PC-3 (cell line): ENCODE measurements around the gene NSRP1. TPM values are rescaled to one million over a fixed set of nuclear protein-coding genes. Genes with fewer than 3 reads are reported as not detected.

Experiments used
- ATAC-seq: fragments of 200-7000 bp; cut with Tn5 transposase; 2 replicates; pipeline ENCODE4 v1.9.1; 2020; ENCODE audit warnings: mild to moderate bottlenecking, moderate library complexity
- BruUV-seq: library from RNA; stranded (reverse); fragments of 400-500 nt; replicated peaks from 2 replicates; lab custom pipeline; 2021; lab: Mats Ljungman, UMichigan
- CTCF ChIA-PET: fragments of 300-600 bp; sonication (Branson Sonifier 250); formaldehyde crosslinking; loops from one replicate; lab custom pipeline; 2022; ENCODE audit warnings: antibody characterized with exemption; lab: Charles Lee
- POLR2A ChIA-PET: fragments of 300-600 bp; sonication (Branson Sonifier 250); formaldehyde crosslinking; loops from one replicate; lab custom pipeline; 2022; ENCODE audit warnings: antibody characterized with exemption; ENCODE audit not compliant: unreplicated experiment; lab: Charles Lee
- DNase-seq: peaks from one replicate; pipeline ENCODE4 v3.0.0-alpha.2; 2015
- H2AFZ ChIP-seq: fragments of 300-600 bp; sonication (generic); 2 replicates; pipeline ENCODE4 v1.6.0; 2016; ENCODE audit warnings: antibody characterized with exemption, low read length
- H3F3A ChIP-seq: fragments of 300-600 bp; sonication (generic); one replicate; pipeline ENCODE4 v1.6.0; 2017; ENCODE audit warnings: antibody characterized with exemption, low read length, control low read depth, mild to moderate bottlenecking; ENCODE audit not compliant: unreplicated experiment
- H3K27ac ChIP-seq: fragments of 300-600 bp; sonication (generic); 2 replicates; pipeline ENCODE4 v1.5.1; 2016; ENCODE audit warnings: mild to moderate bottlenecking, low read length
- H3K27me3 ChIP-seq: fragments of 300-600 bp; sonication (generic); 2 replicates; pipeline ENCODE4 v1.6.1; 2016; ENCODE audit warnings: low read length, mixed read lengths
- H3K36me3 ChIP-seq: fragments of 300-600 bp; sonication (generic); 2 replicates; pipeline ENCODE4 v1.6.1; 2016; ENCODE audit warnings: low read depth, mixed run types, low read length, mixed read lengths
- H3K4me1 ChIP-seq: fragments of 300-600 bp; sonication (generic); 2 replicates; pipeline ENCODE4 v1.5.1; 2016; ENCODE audit warnings: low read length; ENCODE audit not compliant: insufficient read depth
- H3K4me2 ChIP-seq: fragments of 300-600 bp; sonication (generic); 2 replicates; pipeline ENCODE4 v1.6.0; 2016; ENCODE audit warnings: low read length
- H3K4me3 ChIP-seq: fragments of 300-600 bp; sonication (generic); 2 replicates; pipeline ENCODE4 v1.5.1; 2016; ENCODE audit warnings: mild to moderate bottlenecking, low read length, mixed read lengths
- H3K79me2 ChIP-seq: fragments of 300-600 bp; sonication (generic); 2 replicates; pipeline ENCODE4 v1.6.1; 2017; ENCODE audit warnings: low read length, mixed read lengths
- H3K9ac ChIP-seq: fragments of 300-600 bp; sonication (generic); 2 replicates; pipeline ENCODE4 v1.6.0; 2016; ENCODE audit warnings: mild to moderate bottlenecking, low read length
- H3K9me2 ChIP-seq: fragments of 300-600 bp; sonication (generic); replicated peaks from 2 replicates; pipeline ENCODE4 v1.6.1; 2016; ENCODE audit warnings: mixed run types, low read length, mixed read lengths
- H3K9me3 ChIP-seq: fragments of 300-600 bp; sonication (generic); 2 replicates; pipeline ENCODE4 v1.6.1; 2016; ENCODE audit warnings: low read length, mixed read lengths
- H4K20me1 ChIP-seq: fragments of 300-600 bp; sonication (generic); 2 replicates; pipeline ENCODE4 v1.6.1; 2016; ENCODE audit warnings: low read length, mixed read lengths
- EZH2 ChIP-seq: fragments of 300-600 bp; sonication (generic); IDR thresholded peaks from one replicate; pipeline ENCODE4 v1.6.1; 2017; ENCODE audit warnings: antibody characterized with exemption, mild to moderate bottlenecking, low read length; ENCODE audit not compliant: unreplicated experiment
- EZH2phosphoT487 ChIP-seq: fragments of 300-600 bp; sonication (generic); IDR thresholded peaks from 2 replicates; pipeline ENCODE4 v1.6.1; 2018; ENCODE audit warnings: mild to moderate bottlenecking, antibody characterized with exemption, low read length, borderline replicate concordance
- intact Hi-C: fragments of 100-400 bp; cut with micrococcal nuclease; formaldehyde crosslinking; loops from 2 replicates; pipeline ENCODE4 v1.9.0; 2023
- total RNA-seq: library from RNA; depleted of rRNA; stranded (reverse); fragments of >200 nt; gene quantifications from 2 replicates; pipeline ENCODE4 v1.2.3, GENCODE V29; 2014
- TF ChIP-seq, protein P1 (sequence below): fragments of 300-600 bp; sonication (generic); conservative IDR thresholded peaks from 2 replicates; pipeline ENCODE4 v1.5.1; 2017; ENCODE audit warnings: antibody characterized with exemption, low read depth, mild to moderate bottlenecking, low read length

NSRP1 gene
- total RNA-seq, 1 experiment from 2014 or later, result 6.4 TPM

DNA sequence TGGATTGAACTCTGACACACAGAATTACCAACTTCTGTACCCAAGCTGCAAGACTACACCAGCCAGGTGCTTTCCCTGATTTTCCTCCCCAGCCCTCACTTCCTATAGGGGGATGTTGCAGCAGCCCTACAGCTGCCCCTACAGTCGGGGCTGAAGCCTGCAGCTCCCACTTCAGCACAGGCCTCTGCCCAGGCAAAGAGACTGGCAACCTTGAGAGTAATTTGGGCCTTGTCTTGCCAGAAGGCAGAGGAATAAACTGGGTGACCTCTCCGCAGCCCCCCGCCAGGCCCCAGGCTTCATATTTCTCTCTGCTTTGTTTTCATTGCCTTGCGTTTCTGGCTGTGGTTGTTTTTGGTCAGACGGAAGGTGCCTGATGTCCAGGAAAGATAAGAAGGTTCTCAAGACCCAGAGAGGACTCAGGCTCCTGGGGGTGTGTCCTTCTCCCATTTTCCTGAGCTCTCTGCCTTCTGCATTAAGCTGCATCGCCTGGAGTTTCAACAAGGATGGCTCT lies 86.9 kb downstream of the NSRP1 start:
- Histone ChIP-seq H3K36me3 (no peaks in the 10 kb centered on the region), H4K20me1 (no peaks in the 10 kb centered on the region), H3K27ac (no peak overlapping the region), H3K9ac (no peak overlapping the region), H3K4me1 (no peaks in the 10 kb centered on the region), H3K9me3 (no peaks in the 10 kb centered on the region), H3F3A (no peaks in the 10 kb centered on the region), H3K79me2 (no peaks in the 10 kb centered on the region), H3K9me2 (no peaks in the 10 kb centered on the region), H2AFZ (no peak overlapping the region), H3K4me2 (no peak overlapping the region), H3K4me3 (no peak overlapping the region), H3K27me3 (no peaks in the 10 kb centered on the region)
- DNase-seq (no peak), ATAC-seq (no peak)
- TF ChIP-seq EZH2phosphoT487 (no peak), EZH2 (no peak)
- TF ChIP-seq, protein P1, sequence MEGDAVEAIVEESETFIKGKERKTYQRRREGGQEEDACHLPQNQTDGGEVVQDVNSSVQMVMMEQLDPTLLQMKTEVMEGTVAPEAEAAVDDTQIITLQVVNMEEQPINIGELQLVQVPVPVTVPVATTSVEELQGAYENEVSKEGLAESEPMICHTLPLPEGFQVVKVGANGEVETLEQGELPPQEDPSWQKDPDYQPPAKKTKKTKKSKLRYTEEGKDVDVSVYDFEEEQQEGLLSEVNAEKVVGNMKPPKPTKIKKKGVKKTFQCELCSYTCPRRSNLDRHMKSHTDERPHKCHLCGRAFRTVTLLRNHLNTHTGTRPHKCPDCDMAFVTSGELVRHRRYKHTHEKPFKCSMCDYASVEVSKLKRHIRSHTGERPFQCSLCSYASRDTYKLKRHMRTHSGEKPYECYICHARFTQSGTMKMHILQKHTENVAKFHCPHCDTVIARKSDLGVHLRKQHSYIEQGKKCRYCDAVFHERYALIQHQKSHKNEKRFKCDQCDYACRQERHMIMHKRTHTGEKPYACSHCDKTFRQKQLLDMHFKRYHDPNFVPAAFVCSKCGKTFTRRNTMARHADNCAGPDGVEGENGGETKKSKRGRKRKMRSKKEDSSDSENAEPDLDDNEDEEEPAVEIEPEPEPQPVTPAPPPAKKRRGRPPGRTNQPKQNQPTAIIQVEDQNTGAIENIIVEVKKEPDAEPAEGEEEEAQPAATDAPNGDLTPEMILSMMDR, result no peak
- intact Hi-C loops, result no loop called here
- ChIA-PET CTCF (interaction anchor here (1.0 kb wide), 1 partner anchor 110 kb away, joined by 3 read pairs; no protein-coding TSS in a partner anchor), POLR2A (no interaction called here)
- no TSS peak for BruUV-seq

DNA sequence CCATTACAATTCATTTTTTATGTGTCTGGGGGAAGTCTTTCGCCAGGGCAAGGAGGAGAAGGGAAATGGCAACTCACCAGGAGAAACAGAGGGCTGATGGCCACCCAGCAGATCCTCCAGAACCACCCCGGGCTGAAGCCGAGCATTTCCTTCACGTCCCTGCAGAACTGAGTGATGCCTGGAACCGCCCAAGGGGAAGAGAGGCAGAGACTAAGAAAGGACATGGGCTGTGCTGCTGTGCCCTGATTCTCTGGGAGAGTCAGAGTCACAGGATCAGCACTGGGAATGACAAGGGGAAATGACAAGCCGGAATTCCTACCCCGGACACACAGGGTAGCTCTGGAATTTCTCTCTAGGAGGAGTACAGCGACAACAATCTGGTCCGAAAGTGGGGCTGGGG lies 91.0 kb downstream of the NSRP1 start:
- no peaks in the 10 kb centered on the region for H3K9me3 ChIP-seq
- no peaks in the 10 kb centered on the region for H3F3A ChIP-seq
- no peak overlapping the region for H3K9ac ChIP-seq
- no peaks in the 10 kb centered on the region for H4K20me1 ChIP-seq
- no peak overlapping the region for H3K27ac ChIP-seq
- no peaks in the 10 kb centered on the region for H3K27me3 ChIP-seq
- CTCF ChIA-PET, result no interaction called here
- no peaks in the 10 kb centered on the region for H3K36me3 ChIP-seq
- no peak for ATAC-seq
- no peak for DNase-seq
- no peak overlapping the region for H2AFZ ChIP-seq
- H3K79me2 ChIP-seq, result no peaks in the 10 kb centered on the region
- H3K9me2 ChIP-seq, result no peaks in the 10 kb centered on the region
- no peak overlapping the region for H3K4me2 ChIP-seq
- no peak for TF ChIP-seq EZH2phosphoT487
- POLR2A ChIA-PET, result no interaction called here
- BruUV-seq, result no TSS peak
- H3K4me1 ChIP-seq, result no peaks in the 10 kb centered on the region
- intact Hi-C loops, result no loop called here
- H3K4me3 ChIP-seq, result no peak overlapping the region

DNA sequence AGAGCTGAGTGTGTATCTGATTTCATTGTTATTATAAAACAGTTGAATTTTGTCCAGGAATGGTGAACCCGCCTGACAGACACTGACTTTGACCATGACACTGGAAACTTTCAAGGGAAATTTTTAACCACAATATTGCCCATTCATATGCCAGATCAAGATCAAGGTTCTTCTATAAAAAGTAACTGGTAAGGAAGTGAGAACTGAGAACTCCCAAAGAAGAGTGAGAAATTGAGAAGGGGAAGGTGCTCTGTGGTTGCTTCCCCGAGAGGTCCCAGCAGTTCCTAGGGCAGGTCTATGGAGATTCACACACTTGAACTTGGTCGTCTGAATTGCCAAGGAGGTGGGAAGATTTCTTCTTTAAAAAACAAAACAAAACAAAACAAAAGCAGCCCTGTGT lies 91.6 kb downstream of the NSRP1 start:
- CTCF ChIA-PET, result no interaction called here
- ATAC-seq (no peak), DNase-seq (no peak)
- Histone ChIP-seq H3K27ac (no peak overlapping the region), H4K20me1 (no peaks in the 10 kb centered on the region), H3K9me3 (no peaks in the 10 kb centered on the region), H3K9ac (no peak overlapping the region), H3K79me2 (no peaks in the 10 kb centered on the region), H3F3A (no peaks in the 10 kb centered on the region), H2AFZ (no peak overlapping the region), H3K27me3 (no peaks in the 10 kb centered on the region), H3K36me3 (no peaks in the 10 kb centered on the region), H3K4me3 (no peak overlapping the region), H3K4me1 (no peaks in the 10 kb centered on the region), H3K9me2 (no peaks in the 10 kb centered on the region), H3K4me2 (no peak overlapping the region)
- POLR2A ChIA-PET, result no interaction called here
- intact Hi-C loops, result no loop called here
- no TSS peak for BruUV-seq
- TF ChIP-seq EZH2 (no peak), EZH2phosphoT487 (no peak)
- TF ChIP-seq, protein P1, result no peak
